CD4-positive, CD25-positive, alpha-beta regulatory T cell (primary cell): ENCODE data around the gene HSD17B4. TPM values are rescaled to one million over a fixed set of nuclear protein-coding genes. Genes with fewer than 3 reads are reported as not detected.
"Not testable (repeated sequence)": the region's sequence is repeated elsewhere in the genome, so short reads cannot be mapped to it uniquely, and the experiment has no call there.

Experiments used
- ATAC-seq, 2 donors: fragments of 150-1000 bp; cut with Tn5 transposase; one replicate each; pipeline ENCODE4 v1.10.0; 2021; ENCODE audit warnings: low read depth in 2 of 2, moderate number of reproducible peaks in 2 of 2, moderate library complexity in 1 of 2
- DNase-seq, 3 donors: peaks; one replicate each; pipeline versions ENCODE4 v3.0.0 to v3.0.0-alpha.2; 2012 to 2022; ENCODE audit warnings: mixed read lengths in 1 of 3
- H3K27ac ChIP-seq: one replicate; pipeline ENCODE4 v1.7.0; 2013; ENCODE audit warnings: mild to moderate bottlenecking, low read length; ENCODE audit not compliant: insufficient read depth, poor library complexity, severe bottlenecking
- H3K27me3 ChIP-seq: one replicate; pipeline ENCODE4 v1.7.0; 2013; ENCODE audit warnings: low read length; ENCODE audit not compliant: control insufficient read depth, insufficient read depth
- H3K36me3 ChIP-seq: one replicate; pipeline ENCODE4 v1.7.0; 2013; ENCODE audit warnings: mild to moderate bottlenecking, low read length, moderate library complexity; ENCODE audit not compliant: control insufficient read depth, insufficient read depth
- H3K4me1 ChIP-seq: 2 replicates; pipeline ENCODE4 v1.7.0; 2013; ENCODE audit warnings: mild to moderate bottlenecking, low read length; ENCODE audit not compliant: insufficient read depth, control insufficient read depth, poor library complexity, severe bottlenecking
- H3K4me3 ChIP-seq: one replicate; pipeline ENCODE4 v1.7.0; 2013; ENCODE audit warnings: low read depth, mild to moderate bottlenecking, low read length, moderate library complexity
- H3K9me3 ChIP-seq, 2 experiments: 1 replicate in 1 of 2; 2 replicates in 1 of 2; pipeline ENCODE4 v1.7.0; 2013; ENCODE audit warnings: low read length in 2 of 2, mild to moderate bottlenecking in 1 of 2, moderate library complexity in 1 of 2; ENCODE audit not compliant: control insufficient read depth in 2 of 2
- H3K27ac Mint-ChIP-seq, 3 donors: one replicate each; pipeline ENCODE4 v1.8.0; 2020 to 2022; ENCODE audit warnings: mild to moderate bottlenecking in 3 of 3, mixed read lengths in 3 of 3, moderate library complexity in 2 of 3
- H3K27me3 Mint-ChIP-seq: one replicate; pipeline ENCODE4 v1.8.0; 2022; ENCODE audit warnings: mild to moderate bottlenecking, mixed read lengths
- H3K36me3 Mint-ChIP-seq: one replicate; pipeline ENCODE4 v1.8.0; 2020; ENCODE audit warnings: mixed read lengths
- H3K4me1 Mint-ChIP-seq, 4 donors: one replicate each; pipeline ENCODE4 v1.8.0; 2020 to 2022; ENCODE audit warnings: mixed read lengths in 4 of 4, mild to moderate bottlenecking in 1 of 4
- H3K4me3 Mint-ChIP-seq, 4 donors: one replicate each; pipeline ENCODE4 v1.8.0; 2020 to 2022; ENCODE audit warnings: mild to moderate bottlenecking in 4 of 4, mixed read lengths in 4 of 4, moderate library complexity in 3 of 4
- H3K9me3 Mint-ChIP-seq, 7 donors: one replicate each; pipeline ENCODE4 v1.8.0; 2020 to 2022; ENCODE audit warnings: mixed read lengths in 7 of 7, mild to moderate bottlenecking in 3 of 7, moderate library complexity in 2 of 7
- polyA plus RNA-seq, 4 donors: library from polyadenylated mRNA; unstranded; fragments of 300-500 nt; fragmentation: Illumina TruSeq; gene quantifications; one replicate each; pipeline ENCODE4 v1.2.3, GENCODE V29; 2021
- total RNA-seq: library from RNA; stranded (reverse); gene quantifications from one replicate; pipeline ENCODE4 v1.2.3, GENCODE V29; 2022

HSD17B4 gene
- total and polyA plus RNA-seq, 5 donors from 2014 or later, result 31.3 to 73.3 (median 37.2) TPM

DNA sequence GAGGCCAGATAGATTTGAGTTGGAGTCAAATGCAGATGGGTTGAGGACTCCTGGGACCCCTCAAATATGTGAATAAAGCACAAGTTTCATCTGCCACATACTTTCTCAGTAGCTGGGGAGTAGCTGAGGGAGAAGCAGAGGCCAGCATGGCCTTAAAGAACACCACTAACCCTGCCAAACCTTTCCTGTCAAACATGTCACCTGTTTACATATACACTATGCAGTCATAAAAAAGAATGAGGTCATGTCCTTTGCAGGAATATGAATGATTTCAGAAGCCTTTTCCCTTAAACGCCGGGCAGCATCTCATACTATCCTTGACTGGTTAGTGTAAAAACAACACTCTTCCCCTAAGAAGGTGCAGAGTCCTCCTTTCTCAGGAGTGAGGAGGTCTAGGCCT, 25.2 kb upstream of the HSD17B4 start:
- Histone ChIP-seq H3K9me3 (no peaks in the 10 kb centered on the region), H3K4me3 (no peak overlapping the region), H3K27me3 (peaks cover 2% of the 10 kb centered on the region), H3K36me3 (no peaks in the 10 kb centered on the region), H3K4me1 (no peaks in the 10 kb centered on the region), H3K27ac (no peak overlapping the region)
- ATAC-seq, result no peak
- DNase-seq, result no peak
- Mint-ChIP-seq H3K9me3 (peaks cover 0 to 3% (median 0%) of the 10 kb centered on the region in 7 donors), H3K27me3 (peaks cover 9% of the 10 kb centered on the region), H3K4me1 (no peaks in the 10 kb centered on the region), H3K27ac (no peak overlapping the region), H3K4me3 (no peak overlapping the region), H3K36me3 (no peaks in the 10 kb centered on the region)

DNA sequence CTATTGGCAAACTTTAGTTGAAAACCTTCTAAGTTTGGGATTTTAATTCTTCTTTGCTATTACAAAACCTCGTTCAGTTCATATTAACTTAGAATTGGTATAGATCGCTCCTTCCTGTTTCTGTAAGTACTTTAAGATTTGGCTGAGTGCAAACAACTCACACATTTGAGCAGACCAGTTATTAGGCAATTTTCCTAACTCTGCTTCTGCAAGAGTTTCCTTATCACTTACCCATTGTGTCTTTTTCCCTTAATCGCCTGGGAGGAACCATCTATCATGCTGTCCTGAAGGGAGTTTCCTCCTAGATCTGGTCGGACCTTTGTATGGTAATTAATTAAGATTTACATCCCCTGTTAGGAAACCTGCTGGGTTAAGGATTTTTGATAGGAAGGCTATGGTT, 24.7 kb upstream of the HSD17B4 start:
- H3K27me3 Mint-ChIP-seq, H3K27ac Mint-ChIP-seq, H3K9me3 ChIP-seq, H3K27me3 ChIP-seq, H3K27ac ChIP-seq, H3K4me3 ChIP-seq, ATAC-seq, H3K36me3 Mint-ChIP-seq, H3K36me3 ChIP-seq, H3K4me1 ChIP-seq, H3K4me1 Mint-ChIP-seq, DNase-seq, H3K9me3 Mint-ChIP-seq, H3K4me3 Mint-ChIP-seq: not testable (repeated sequence)

DNA sequence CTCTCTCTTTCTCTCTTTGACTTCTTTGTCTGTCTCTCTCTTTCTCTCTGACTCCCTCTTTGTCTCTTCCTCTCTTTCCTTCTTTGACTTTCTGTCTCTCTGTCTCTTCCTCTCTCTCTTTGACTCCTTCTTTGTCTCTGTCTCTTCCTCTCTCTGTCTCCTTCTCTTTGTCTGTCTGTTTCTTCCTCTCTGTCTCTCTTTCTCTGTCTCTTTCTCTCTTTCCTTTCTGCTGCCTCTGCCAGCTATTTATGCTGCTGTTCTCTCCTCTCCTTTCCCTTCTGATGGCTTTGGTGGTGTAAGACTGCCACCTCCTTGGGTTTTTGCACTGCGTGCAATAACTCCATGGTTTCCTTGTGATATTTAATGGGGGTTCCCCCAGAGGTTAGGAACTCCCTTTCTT, 24.1 kb upstream of the HSD17B4 start:
- not testable (repeated sequence) for H3K4me3 Mint-ChIP-seq, H3K36me3 ChIP-seq, H3K9me3 Mint-ChIP-seq, DNase-seq, H3K4me1 ChIP-seq, H3K27ac ChIP-seq, H3K27ac Mint-ChIP-seq, H3K4me3 ChIP-seq, H3K36me3 Mint-ChIP-seq, ATAC-seq, H3K4me1 Mint-ChIP-seq, H3K9me3 ChIP-seq, H3K27me3 ChIP-seq, H3K27me3 Mint-ChIP-seq

DNA sequence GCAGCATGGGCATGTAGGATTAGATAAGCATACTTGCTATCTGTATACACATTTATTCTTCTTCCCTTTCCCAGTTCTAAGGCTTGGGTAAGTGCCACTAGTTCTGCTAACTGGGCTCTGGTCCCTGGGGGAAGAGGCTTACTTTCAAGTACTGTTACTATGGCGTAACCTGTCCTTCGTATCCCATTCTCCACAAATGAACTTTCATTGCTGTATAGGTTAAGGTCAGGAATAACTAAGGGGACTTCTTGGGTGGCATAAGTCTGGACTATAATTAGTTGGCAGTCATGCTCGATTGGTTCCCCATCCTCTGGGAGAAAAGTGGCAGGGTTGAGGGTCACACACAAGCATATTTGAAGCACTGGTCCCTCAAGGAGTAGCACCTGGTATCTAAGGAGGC, 23.7 kb upstream of the HSD17B4 start:
- H3K4me3 ChIP-seq, H3K9me3 Mint-ChIP-seq, DNase-seq, H3K27ac Mint-ChIP-seq, H3K9me3 ChIP-seq, H3K36me3 Mint-ChIP-seq, H3K27me3 ChIP-seq, H3K27ac ChIP-seq, H3K27me3 Mint-ChIP-seq, H3K4me3 Mint-ChIP-seq, ATAC-seq, H3K4me1 Mint-ChIP-seq, H3K36me3 ChIP-seq, H3K4me1 ChIP-seq: not testable (repeated sequence)

DNA sequence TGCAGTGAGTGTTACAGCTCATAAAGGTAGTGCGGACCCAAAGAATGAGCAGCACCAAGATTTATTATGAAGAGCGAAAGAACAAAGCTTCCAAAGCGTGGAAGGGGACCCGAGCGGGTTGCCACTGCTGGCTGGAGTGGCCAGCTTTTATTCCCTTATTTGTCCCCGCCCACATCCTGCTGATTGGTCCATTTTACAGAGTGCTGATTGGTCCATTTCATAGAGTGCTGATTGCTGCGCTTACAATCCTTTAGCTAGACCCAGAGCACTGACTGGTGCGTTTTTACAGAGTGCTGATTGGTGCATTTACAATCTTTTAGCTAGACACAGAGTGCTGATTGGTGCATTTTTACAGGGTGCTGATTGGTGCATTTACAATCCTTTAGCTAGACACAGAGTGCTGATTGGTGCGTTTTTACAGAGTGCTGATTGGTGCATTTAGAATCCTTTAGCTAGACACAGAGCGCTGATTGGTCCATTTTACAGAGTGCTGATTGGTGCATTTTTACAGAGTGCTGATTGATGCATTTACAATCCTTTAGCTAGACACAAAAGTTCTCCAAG, 19.5 kb upstream of the HSD17B4 start:
- H3K9me3 ChIP-seq, H3K27ac Mint-ChIP-seq, H3K36me3 ChIP-seq, H3K9me3 Mint-ChIP-seq, H3K36me3 Mint-ChIP-seq, H3K4me1 ChIP-seq, ATAC-seq, H3K27me3 ChIP-seq, H3K4me1 Mint-ChIP-seq, H3K27ac ChIP-seq, H3K4me3 ChIP-seq, DNase-seq, H3K4me3 Mint-ChIP-seq: not testable (repeated sequence)
- H3K27me3 Mint-ChIP-seq, result peaks cover 29% of the 10 kb centered on the region

DNA sequence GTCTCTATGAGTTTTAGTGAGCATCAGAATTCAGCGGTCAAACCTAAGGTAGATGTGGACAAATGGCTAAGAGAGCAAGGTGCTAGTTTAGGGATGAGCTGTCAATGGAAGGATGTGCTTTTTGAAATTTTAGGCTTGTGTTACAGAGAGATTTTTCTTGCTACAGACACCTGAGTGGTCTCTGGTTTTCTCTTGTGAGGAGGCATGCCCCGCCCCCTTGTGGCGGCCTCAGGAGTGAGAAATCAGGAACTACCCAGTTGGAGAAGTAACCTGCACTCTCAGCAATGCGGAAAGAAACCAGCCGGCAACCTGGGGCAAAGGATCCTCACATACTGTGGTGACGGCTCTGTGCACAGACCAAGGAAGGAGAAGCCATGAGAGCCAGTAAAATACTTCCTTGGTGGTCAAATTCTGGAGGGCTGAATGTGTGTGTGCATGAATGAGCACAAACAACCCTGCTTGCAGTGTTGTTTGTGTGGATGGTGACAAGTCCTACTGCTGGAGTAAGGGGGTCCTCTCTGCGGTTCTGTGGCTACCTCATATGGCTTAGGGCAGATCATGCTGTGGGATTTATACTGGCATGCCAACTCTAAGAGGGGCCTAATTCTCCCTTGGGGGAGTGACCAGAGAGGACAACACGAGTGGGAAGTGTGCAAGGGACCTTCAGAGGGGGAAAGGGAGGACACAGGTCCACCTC, 16.7 kb upstream of the HSD17B4 start:
- Histone ChIP-seq H3K27me3 (peaks cover 9% of the 10 kb centered on the region), H3K36me3 (no peaks in the 10 kb centered on the region), H3K27ac (no peak overlapping the region), H3K9me3 (no peaks in the 10 kb centered on the region), H3K4me1 (no peaks in the 10 kb centered on the region), H3K4me3 (no peak overlapping the region)
- Mint-ChIP-seq H3K9me3 (peaks cover 0 to 3% (median 0%) of the 10 kb centered on the region in 7 donors), H3K27ac (peak overlapping the region in 1 of 3 donors; percentile 40), H3K4me3 (peak overlapping the region in 1 of 4 donors; percentile 18), H3K4me1 (peaks cover 0 to 5% (median 5%) of the 10 kb centered on the region in 4 donors), H3K27me3 (peaks cover 37% of the 10 kb centered on the region), H3K36me3 (no peaks in the 10 kb centered on the region)
- peak; percentile 57 to 68 for ATAC-seq
- DNase-seq, result peak; percentile 40 to 77 (median 64)

DNA sequence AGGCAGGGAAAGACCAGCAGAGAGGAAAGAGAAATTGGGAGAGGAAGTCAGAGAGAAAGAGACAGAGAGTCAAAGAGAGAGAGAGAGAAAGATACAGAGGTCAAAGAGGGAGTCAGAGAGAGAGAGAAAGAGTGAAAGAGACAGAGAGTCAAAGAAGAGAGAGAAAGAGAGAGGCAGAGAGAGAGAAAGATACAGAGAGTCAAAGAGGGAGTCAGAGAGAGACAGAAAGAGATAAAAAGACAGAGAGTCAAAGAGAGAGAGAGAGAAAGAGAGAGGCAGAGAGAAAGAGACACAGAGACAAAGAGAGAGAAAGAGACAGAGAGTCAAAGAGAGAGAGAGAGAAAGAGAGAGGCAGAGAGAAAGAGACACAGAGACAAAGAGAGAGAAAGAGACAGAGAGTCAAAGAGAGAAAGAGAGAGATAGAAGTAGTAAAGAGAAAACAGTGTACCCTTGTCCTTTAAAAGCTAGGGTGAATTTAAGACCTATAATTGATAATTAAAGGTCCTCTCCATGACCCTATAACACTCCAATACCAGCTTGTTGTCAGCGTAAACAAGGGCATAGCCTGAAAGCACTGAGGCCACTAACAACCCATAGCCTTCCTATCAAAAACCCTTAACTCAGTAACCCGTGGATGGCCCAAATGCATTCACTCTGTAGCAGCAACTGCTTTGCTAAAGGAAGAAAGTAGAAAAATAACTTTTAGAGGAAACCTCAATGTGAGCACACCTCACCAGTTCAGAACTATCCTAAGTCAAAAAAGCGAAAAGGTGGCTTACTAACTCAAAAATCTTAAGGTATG, 14.3 kb upstream of the HSD17B4 start:
- H3K4me3 Mint-ChIP-seq, H3K4me1 ChIP-seq, H3K36me3 ChIP-seq, H3K9me3 ChIP-seq, H3K4me3 ChIP-seq, H3K27ac ChIP-seq, ATAC-seq, H3K27me3 ChIP-seq, H3K9me3 Mint-ChIP-seq, H3K4me1 Mint-ChIP-seq, DNase-seq, H3K36me3 Mint-ChIP-seq: not testable (repeated sequence)
- H3K27me3 Mint-ChIP-seq, result peaks cover 49% of the 10 kb centered on the region
- peak overlapping the region in 2 of 3 donors; percentile 61 to 66 for H3K27ac Mint-ChIP-seq

DNA sequence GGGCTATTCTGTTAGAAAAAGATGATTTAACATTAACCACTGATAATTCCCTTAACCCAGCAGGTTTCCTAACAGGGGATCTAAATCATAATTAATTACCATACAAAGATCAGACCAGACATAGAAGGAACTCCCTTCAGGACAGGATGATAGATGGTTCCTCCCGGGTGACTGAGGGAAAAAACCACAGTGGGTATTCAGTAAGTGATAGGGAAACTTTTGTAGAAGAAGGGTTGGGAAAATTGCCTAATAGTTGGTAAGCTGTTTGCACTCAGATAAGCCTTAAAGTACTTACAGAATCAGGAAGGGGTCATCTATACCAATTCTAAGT, 13.7 kb upstream of the HSD17B4 start:
- H3K9me3 Mint-ChIP-seq, H3K36me3 Mint-ChIP-seq, H3K27me3 ChIP-seq, H3K4me1 Mint-ChIP-seq, H3K4me3 ChIP-seq, DNase-seq, H3K36me3 ChIP-seq, ATAC-seq, H3K4me1 ChIP-seq, H3K9me3 ChIP-seq, H3K27ac ChIP-seq: not testable (repeated sequence)
- Mint-ChIP-seq H3K27ac (peak overlapping the region in 1 of 3 donors; percentile 66), H3K27me3 (peaks cover 55% of the 10 kb centered on the region), H3K4me3 (peak overlapping the region in 2 of 4 donors; percentile 71 to 88)
